Stomach smooth muscle (tissue), 2 donors: ENCODE results near the gene AGFG2.
"Not testable (repeated sequence)": the region's sequence is repeated elsewhere in the genome, so short reads cannot be mapped to it uniquely, and the experiment has no call there.

Experiments used
- H3K27ac ChIP-seq: one replicate; pipeline ENCODE4 v1.7.0; 2013; ENCODE audit warnings: mild to moderate bottlenecking, low read length, inconsistent platforms
- H3K27me3 ChIP-seq, 2 donors: one replicate each; pipeline ENCODE4 v1.7.0; 2013; ENCODE audit warnings: low read length in 2 of 2; ENCODE audit not compliant: insufficient read depth in 2 of 2, control insufficient read depth in 1 of 2
- H3K36me3 ChIP-seq, 2 donors: one replicate each; pipeline ENCODE4 v1.7.0; 2013; ENCODE audit warnings: low read length in 2 of 2; ENCODE audit not compliant: control insufficient read depth in 2 of 2, insufficient read depth in 2 of 2
- H3K4me1 ChIP-seq: one replicate; pipeline ENCODE4 v1.7.0; 2013; ENCODE audit warnings: low read length; ENCODE audit not compliant: control insufficient read depth, insufficient read depth
- H3K4me3 ChIP-seq, 2 donors: one replicate each; pipeline ENCODE4 v1.7.0; 2013; ENCODE audit warnings: low read length in 2 of 2
- H3K9ac ChIP-seq, 2 donors: one replicate each; pipeline ENCODE4 v1.7.0; 2013; ENCODE audit warnings: low read length in 2 of 2, mild to moderate bottlenecking in 1 of 2
- H3K9me3 ChIP-seq, 2 donors: one replicate each; pipeline ENCODE4 v1.7.0; 2013; ENCODE audit warnings: low read length in 2 of 2; ENCODE audit not compliant: control insufficient read depth in 2 of 2
- donor health status: healthy.
- donor health status: Pancreatic carcinoma.

Gene AGFG2

GRCh38 chr7:100521076-100521475 is 17.9 kb upstream of the AGFG2 start:
- no peak overlapping the region for H3K27ac ChIP-seq
- H3K4me1 ChIP-seq = no peaks in the 10 kb centered on the region
- H3K4me3 ChIP-seq = no peak overlapping the region
- no peaks in the 10 kb centered on the region for H3K9me3 ChIP-seq
- H3K27me3 ChIP-seq = no peaks in the 10 kb centered on the region
- H3K9ac ChIP-seq = no peak overlapping the region
- no peaks in the 10 kb centered on the region for H3K36me3 ChIP-seq

- H3K9me3 ChIP-seq, H3K27ac ChIP-seq, H3K36me3 ChIP-seq, H3K4me1 ChIP-seq, H3K9ac ChIP-seq, H3K4me3 ChIP-seq, H3K27me3 ChIP-seq: not testable (repeated sequence)
Observed at GRCh38 chr7:100521909-100522593, 17.0 kb upstream of the AGFG2 start.

GRCh38 chr7:100523192-100523591 is 15.8 kb upstream of the AGFG2 start:
- not testable (repeated sequence) for H3K36me3 ChIP-seq

GRCh38 chr7:100528108-100528866 is 10.7 kb upstream of the AGFG2 start:
- H3K9ac ChIP-seq, H3K4me3 ChIP-seq, H3K36me3 ChIP-seq, H3K4me1 ChIP-seq, H3K9me3 ChIP-seq, H3K27me3 ChIP-seq, H3K27ac ChIP-seq: not testable (repeated sequence)

More at GRCh38 chr7:100523192-100523591, 15.8 kb upstream of the AGFG2 start:
- not testable (repeated sequence) for H3K4me1 ChIP-seq, H3K27me3 ChIP-seq, H3K4me3 ChIP-seq, H3K9me3 ChIP-seq, H3K27ac ChIP-seq, H3K9ac ChIP-seq

GRCh38 chr7:100532165-100533022 is 6.6 kb upstream of the AGFG2 start:
- Histone ChIP-seq H3K36me3 (no peaks in the 10 kb centered on the region), H3K9me3 (no peaks in the 10 kb centered on the region), H3K4me3 (no peak overlapping the region), H3K27ac (no peak overlapping the region), H3K4me1 (no peaks in the 10 kb centered on the region), H3K9ac (no peak overlapping the region), H3K27me3 (no peaks in the 10 kb centered on the region)

GRCh38 chr7:100535982-100536381 is 3.0 kb upstream of the AGFG2 start:
- not testable (repeated sequence) for H3K27ac ChIP-seq, H3K27me3 ChIP-seq, H3K9me3 ChIP-seq, H3K9ac ChIP-seq, H3K36me3 ChIP-seq, H3K4me3 ChIP-seq
- H3K4me1 ChIP-seq = peaks cover 13% of the 10 kb centered on the region

- H3K9ac ChIP-seq, H3K9me3 ChIP-seq, H3K36me3 ChIP-seq, H3K27ac ChIP-seq, H3K27me3 ChIP-seq, H3K4me3 ChIP-seq: not testable (repeated sequence)
- peaks cover 13% of the 10 kb centered on the region for H3K4me1 ChIP-seq
Observed at GRCh38 chr7:100536695-100537094, 2.3 kb upstream of the AGFG2 start.

- peak overlapping the region; percentile 58 to 59 for H3K9ac ChIP-seq
- peaks cover 13% of the 10 kb centered on the region for H3K4me1 ChIP-seq
- peak overlapping the region; percentile 77 for H3K27ac ChIP-seq
- no peaks in the 10 kb centered on the region for H3K9me3 ChIP-seq
- H3K27me3 ChIP-seq = no peaks in the 10 kb centered on the region
- H3K36me3 ChIP-seq = no peaks in the 10 kb centered on the region
- peak overlapping the region; percentile 57 to 75 for H3K4me3 ChIP-seq
Observed at GRCh38 chr7:100538348-100538653, 702 bp upstream of the AGFG2 start.

- Histone ChIP-seq H3K4me3 (peak overlapping the region; percentile 74 to 81), H3K9me3 (no peaks in the 10 kb centered on the region), H3K36me3 (no peaks in the 10 kb centered on the region), H3K9ac (peak overlapping the region; percentile 51 to 72), H3K4me1 (peaks cover 13% of the 10 kb centered on the region), H3K27me3 (no peaks in the 10 kb centered on the region), H3K27ac (peak overlapping the region; percentile 49)
Observed at GRCh38 chr7:100539436-100540006, 518 bp downstream of the AGFG2 start.

- no peaks in the 10 kb centered on the region for H3K9me3 ChIP-seq
- peak overlapping the region; percentile 55 to 72 for H3K9ac ChIP-seq
- H3K4me3 ChIP-seq = peak overlapping the region; percentile 74 to 81
- peaks cover 13% of the 10 kb centered on the region for H3K4me1 ChIP-seq
- H3K36me3 ChIP-seq = no peaks in the 10 kb centered on the region
- H3K27ac ChIP-seq = no peak overlapping the region
- no peaks in the 10 kb centered on the region for H3K27me3 ChIP-seq
Observed at GRCh38 chr7:100540073-100540723, 1.2 kb downstream of the AGFG2 start.
